GM19035 (cell line): Measurements from ENCODE around the gene HEY2.
"Not testable (repeated sequence)": the region's sequence is repeated elsewhere in the genome, so short reads cannot be mapped to it uniquely, and the experiment has no call there.

Experiments used
- ATAC-seq: cut with Tn5 transposase; IDR thresholded peaks from one replicate; pipeline ENCODE4 v1.9.1; 2021; ENCODE audit not compliant: unreplicated experiment

Gene HEY2

GRCh38 chr6:125793863-125794262, 44.4 kb downstream of the HEY2 start:
- ATAC-seq: no peak

DNA sequence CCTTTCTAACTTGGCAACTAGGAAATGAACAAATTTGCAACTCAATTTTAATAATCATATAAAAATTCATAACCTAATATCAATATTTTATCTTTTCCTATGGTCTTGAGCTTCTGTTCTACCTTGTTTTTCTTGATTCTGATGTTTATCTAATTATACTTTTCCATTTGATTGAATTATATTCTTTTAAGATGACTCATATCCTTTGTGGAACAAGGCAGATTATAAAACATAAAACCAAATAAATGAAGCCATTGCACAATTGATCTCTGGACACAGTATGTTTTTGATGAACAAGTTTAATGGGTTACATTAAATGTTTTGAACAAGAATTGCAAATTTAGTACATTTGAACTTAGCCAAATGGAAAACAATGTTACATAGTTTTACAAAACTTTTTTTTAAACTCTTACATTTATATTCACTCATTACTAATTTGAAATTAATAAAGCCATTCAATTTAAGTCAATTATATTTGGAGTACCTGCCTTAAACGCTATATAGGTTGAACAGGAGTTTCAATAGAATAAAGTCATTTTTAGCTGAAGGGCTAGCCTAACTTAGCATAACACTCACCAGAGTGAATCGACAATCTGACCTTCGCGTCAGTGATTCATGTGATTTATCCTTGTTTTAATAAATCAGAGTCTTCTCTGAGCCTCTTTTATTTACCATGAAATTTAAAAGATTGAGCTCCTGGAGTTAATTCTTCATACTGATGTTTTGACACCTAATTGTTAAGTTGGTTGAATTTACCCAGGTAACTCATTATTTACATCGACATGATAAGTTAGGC, 45.1 kb downstream of the HEY2 start:
- ATAC-seq: no peak

- ATAC-seq: no peak
These were observed 45.9 kb downstream of the HEY2 start for GRCh38 chr6:125795301-125795700.

DNA sequence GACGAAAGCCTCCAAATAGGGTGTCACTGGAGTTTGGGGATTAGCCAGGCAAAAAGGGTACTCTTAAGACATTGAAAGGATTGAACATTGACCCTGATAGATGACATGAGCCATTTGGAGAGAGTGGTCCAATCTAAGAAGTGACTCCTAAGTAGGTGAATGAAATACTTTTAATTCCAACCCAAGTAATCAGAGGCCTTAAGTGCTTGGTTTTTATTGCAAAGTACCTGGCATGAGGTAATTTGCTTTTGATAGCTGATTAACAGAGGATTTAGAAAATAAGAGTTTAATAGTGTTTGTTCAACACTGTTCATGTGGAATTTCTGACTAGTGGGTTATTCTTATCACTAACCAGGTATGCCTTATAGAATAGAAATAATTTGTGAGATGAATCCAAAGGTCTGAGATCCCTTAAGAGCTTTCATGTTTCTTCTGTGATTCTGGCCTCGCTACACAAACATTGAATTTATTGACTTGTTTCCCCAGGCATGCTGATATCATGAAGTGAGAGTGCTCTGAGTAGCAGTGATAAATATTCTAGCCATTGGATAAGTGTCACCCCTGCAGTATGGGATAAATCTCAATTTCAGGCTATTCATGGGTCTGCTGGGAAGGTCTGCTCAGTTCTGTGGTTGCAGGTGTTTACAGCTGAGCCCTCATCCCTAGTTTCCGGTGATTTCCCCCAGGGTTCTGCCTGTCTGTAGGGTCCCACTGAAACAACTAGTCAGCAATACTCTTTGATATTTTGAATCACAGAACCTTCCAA, 47.9 kb downstream of the HEY2 start:
- ATAC-seq: no peak

DNA sequence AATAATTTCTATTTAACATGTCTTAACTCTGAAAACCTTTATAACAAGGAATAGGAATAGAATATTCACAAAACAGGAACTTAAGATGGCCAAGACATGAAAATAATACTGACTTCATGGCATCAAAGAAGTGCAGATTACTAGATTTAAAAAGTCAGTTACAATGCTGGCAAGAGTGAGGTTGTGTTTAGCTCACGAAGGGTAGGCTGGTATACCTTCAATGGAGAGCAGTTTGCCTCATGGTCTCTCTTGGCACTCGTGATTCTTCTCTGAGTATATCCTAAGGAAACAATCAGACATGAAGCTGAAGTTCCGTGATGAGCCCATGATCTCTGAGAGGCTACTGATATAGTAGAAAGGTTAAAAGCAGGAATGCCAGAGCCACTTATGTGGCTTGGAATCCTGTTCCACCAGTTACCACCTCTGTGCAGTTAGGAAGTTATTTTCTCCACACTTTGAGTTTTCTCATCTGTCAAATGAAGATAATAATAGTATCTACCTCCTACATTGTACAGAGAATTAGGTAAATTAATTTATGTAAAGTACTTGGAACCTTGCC, 48.5 kb downstream of the HEY2 start:
- ATAC-seq: no peak

GRCh38 chr6:125798734-125799508, 49.5 kb downstream of the HEY2 start:
- peak; percentile 92 for ATAC-seq

DNA sequence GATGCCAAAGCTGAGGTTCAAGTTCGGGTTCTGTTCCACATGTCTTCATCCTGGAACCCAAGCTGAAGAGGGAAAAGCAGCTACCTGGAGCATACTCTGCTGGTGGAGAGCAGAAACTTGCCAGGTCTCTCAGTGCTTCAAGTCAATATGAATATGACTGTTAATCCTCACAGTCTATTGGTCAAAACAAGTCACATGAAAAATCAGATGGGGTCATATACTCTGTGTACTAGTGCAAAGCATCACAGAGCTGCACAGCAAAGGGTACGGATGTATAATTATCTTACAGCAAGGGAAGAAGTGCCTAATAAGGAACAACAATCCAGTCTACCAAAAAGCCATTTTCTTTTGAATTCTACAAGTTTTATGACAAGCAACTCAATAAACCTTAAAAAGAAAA, 53.0 kb downstream of the HEY2 start:
- ATAC-seq: no peak

GRCh38 chr6:125802943-125803377, 53.5 kb downstream of the HEY2 start:
- no peak for ATAC-seq

DNA sequence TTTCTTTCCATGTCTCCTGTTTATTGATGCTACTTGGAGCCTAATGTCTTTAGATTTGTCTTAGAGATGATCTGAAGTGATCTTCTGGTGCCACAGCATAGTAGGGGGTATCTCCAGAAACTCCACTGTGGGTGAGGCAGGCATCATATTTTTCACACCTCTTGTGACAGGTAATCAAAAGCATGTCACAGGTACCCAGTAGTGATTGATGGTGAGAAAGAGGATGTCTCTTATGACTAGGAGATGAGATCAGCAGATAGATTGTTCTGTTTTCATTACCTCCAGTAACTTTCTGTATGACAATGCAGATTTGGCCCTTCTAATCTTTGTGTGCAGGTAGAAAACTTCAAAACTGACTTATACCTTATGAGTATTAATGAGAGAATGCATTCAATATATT, 54.8 kb downstream of the HEY2 start:
- peak; percentile 68 for ATAC-seq

GRCh38 chr6:125804866-125805425, 55.5 kb downstream of the HEY2 start:
- ATAC-seq: not testable (repeated sequence)

DNA sequence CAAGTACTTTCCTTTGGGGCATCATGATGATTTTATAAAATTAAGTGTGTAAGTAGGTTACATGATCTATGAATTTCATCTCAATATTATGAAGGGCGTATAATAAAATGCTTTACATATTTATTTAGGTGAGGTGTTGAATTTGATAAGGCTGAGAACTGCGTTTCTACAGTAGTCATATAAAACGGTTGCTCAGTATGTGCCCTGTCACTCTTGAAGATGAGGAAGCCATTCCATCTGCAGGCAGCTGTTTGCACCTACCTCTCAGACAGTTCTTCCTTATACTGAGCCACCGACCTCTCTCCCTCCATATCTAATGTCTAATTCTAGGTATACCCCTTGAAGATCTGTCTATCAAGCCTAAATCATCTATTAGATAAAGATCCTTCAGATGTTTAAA, 57.4 kb downstream of the HEY2 start:
- ATAC-seq: no peak

DNA sequence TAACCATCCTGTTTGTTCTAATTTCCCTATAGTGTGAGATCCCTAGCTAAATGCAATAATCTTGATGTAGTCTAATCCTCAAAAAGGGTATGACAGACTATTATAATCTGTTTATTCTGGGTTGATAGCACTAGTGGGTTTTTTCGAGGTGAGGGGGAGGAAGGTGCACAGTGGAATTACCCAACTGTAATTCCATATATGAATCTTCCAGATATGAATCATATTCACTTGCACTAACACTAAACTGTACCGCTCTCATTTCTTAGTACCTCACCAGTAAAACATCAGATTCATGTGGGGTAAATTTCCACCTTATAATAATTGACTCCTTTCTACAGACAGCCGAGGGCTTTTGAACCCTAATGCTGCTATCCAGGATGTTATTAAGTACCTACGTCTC, 57.9 kb downstream of the HEY2 start:
- ATAC-seq: peak; percentile 35

GRCh38 chr6:125808060-125808459, 58.6 kb downstream of the HEY2 start:
- ATAC-seq: no peak

DNA sequence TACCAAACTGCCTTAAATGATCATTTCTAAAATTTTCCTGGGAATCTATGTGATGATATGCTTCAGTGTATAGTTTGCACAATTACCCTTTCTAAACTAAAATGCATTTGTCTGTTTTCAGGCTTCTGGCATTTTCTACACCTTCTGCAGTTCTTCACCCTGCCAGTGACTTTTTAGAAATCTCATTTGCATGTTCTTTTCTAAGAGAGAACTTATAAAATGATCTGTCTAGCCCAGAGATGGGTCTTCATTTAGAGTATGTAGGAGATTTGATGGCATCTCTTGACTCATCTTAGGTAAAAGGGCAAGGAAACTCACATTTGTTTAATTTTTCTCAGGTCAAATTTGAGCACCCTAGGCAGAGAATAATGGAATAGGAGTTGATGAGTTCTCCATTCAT, 59.2 kb downstream of the HEY2 start:
- ATAC-seq: no peak

- no peak for ATAC-seq
These were observed 60.2 kb downstream of the HEY2 start for GRCh38 chr6:125809570-125810170.

DNA sequence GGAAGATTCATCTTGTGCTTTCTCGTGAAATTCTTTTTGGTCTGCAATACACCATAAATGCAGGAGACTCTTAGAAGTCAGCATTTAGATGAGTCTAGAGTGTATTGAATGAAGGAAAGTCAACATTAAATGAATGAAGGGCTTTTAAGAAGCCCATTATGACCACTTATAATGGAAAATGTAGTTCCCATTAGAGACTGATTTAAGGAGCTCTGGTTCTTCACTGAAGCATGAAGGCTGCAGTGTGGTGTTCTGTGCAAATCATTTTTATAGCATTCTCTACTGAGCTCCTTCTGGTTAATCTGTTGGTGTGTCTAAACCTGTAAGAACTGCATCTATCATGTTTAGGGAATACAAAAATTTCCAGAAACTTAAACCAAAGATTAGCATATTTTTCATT, 61.0 kb downstream of the HEY2 start:
- ATAC-seq: no peak
